ENCODE measurements around the gene CCDC180. TPM values are rescaled to one million over a fixed set of nuclear protein-coding genes. Genes with fewer than 3 reads are reported as not detected.

CCDC180 gene
- total and polyA plus RNA-seq, 2 experiments from 2014 or later = 3.9 to 7.1 TPM

DNA sequence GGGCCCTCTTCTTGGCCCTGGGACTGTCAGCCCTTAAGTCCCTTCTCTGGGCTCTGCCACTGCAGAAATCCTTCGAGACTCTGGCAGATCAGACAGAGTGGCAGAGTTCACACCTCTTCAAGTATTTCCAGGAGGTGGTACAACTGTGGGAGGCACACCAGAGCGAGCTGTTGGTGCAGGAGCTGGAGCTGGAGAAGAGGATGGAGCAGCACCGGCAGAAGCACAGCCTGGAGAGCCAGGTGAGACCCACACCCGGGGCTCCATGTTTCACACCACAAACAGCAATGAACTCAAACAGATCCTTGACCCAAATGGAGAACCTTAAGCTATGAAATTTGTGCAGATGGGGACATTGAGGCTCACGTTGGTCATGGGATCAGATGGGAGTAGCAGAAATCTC is 17.5 kb downstream of the CCDC180 start:
- Mint-ChIP-seq H3K4me3 (no peak overlapping the region), H3K36me3 (ENCODE audit: low read depth) (peaks cover 4% of the 10 kb centered on the region), H3K9me3 (no peaks in the 10 kb centered on the region), H3K27ac (no peak overlapping the region), H3K27me3 (ENCODE audit: insufficient read depth, low read depth, poor library complexity) (peaks cover 3% of the 10 kb centered on the region), H3K4me1 (no peaks in the 10 kb centered on the region)
- ATAC-seq (no peak), DNase-seq (ENCODE audit: low spot score) (no peak)
- Histone ChIP-seq H3K27me3 (ENCODE audit: insufficient read depth) (no peaks in the 10 kb centered on the region), H3K79me2 (replicated peaks; ENCODE audit: insufficient read depth) (no peaks in the 10 kb centered on the region), H3F3A (replicated peaks; ENCODE audit: low read depth) (no peaks in the 10 kb centered on the region), H2AFZ (no peak overlapping the region), H3K36me3 (ENCODE audit: insufficient read depth) (no peaks in the 10 kb centered on the region), H4K20me1 (replicated peaks; ENCODE audit: insufficient read depth) (no peaks in the 10 kb centered on the region; the same call in 1 of the 2 replicates), H3K27ac (ENCODE audit: low read depth) (no peak overlapping the region), H3K4me3 (no peak overlapping the region), H3K4me2 (no peak overlapping the region), H3K9me2 (ENCODE audit: insufficient read depth) (peaks cover 5% of the 10 kb centered on the region; the same call in 1 of the 2 replicates), H3K4me1 (ENCODE audit: insufficient read depth) (no peaks in the 10 kb centered on the region)
- TF ChIP-seq ZNF331 (CRISPR knock-in tag; IDR thresholded peaks at IDR 0.05; ENCODE audit: low read depth) (no peak), JUNB (IDR thresholded peaks at IDR 0.05; ENCODE audit: unreplicated experiment) (no peak), ZNF114 (CRISPR knock-in tag; IDR thresholded peaks at IDR 0.05) (no peak), CREB1 (CRISPR knock-in tag; IDR thresholded peaks at IDR 0.05; ENCODE audit: low read depth) (no peak), EZH2 (IDR thresholded peaks at IDR 0.05; ENCODE audit: low read depth, unreplicated experiment) (no peak), POLR2AphosphoS5 (IDR thresholded peaks at IDR 0.05; ENCODE audit: low read depth) (no peak), NANOG (IDR thresholded peaks at IDR 0.05; ENCODE audit: borderline replicate concordance) (no peak), STAT1 (IDR thresholded peaks at IDR 0.05; ENCODE audit: unreplicated experiment) (no peak), EZH2phosphoT487 (IDR thresholded peaks at IDR 0.05; ENCODE audit: unreplicated experiment) (no peak)
- TF ChIP-seq, protein P1, sequence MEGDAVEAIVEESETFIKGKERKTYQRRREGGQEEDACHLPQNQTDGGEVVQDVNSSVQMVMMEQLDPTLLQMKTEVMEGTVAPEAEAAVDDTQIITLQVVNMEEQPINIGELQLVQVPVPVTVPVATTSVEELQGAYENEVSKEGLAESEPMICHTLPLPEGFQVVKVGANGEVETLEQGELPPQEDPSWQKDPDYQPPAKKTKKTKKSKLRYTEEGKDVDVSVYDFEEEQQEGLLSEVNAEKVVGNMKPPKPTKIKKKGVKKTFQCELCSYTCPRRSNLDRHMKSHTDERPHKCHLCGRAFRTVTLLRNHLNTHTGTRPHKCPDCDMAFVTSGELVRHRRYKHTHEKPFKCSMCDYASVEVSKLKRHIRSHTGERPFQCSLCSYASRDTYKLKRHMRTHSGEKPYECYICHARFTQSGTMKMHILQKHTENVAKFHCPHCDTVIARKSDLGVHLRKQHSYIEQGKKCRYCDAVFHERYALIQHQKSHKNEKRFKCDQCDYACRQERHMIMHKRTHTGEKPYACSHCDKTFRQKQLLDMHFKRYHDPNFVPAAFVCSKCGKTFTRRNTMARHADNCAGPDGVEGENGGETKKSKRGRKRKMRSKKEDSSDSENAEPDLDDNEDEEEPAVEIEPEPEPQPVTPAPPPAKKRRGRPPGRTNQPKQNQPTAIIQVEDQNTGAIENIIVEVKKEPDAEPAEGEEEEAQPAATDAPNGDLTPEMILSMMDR (conservative IDR thresholded peaks at IDR 0.05; ENCODE audit: low read depth in 2 of 2) = no peak
- TF ChIP-seq, protein P2, sequence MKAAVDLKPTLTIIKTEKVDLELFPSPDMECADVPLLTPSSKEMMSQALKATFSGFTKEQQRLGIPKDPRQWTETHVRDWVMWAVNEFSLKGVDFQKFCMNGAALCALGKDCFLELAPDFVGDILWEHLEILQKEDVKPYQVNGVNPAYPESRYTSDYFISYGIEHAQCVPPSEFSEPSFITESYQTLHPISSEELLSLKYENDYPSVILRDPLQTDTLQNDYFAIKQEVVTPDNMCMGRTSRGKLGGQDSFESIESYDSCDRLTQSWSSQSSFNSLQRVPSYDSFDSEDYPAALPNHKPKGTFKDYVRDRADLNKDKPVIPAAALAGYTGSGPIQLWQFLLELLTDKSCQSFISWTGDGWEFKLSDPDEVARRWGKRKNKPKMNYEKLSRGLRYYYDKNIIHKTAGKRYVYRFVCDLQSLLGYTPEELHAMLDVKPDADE (IDR thresholded peaks at IDR 0.05) = no peak
- TF ChIP-seq, protein P3, sequence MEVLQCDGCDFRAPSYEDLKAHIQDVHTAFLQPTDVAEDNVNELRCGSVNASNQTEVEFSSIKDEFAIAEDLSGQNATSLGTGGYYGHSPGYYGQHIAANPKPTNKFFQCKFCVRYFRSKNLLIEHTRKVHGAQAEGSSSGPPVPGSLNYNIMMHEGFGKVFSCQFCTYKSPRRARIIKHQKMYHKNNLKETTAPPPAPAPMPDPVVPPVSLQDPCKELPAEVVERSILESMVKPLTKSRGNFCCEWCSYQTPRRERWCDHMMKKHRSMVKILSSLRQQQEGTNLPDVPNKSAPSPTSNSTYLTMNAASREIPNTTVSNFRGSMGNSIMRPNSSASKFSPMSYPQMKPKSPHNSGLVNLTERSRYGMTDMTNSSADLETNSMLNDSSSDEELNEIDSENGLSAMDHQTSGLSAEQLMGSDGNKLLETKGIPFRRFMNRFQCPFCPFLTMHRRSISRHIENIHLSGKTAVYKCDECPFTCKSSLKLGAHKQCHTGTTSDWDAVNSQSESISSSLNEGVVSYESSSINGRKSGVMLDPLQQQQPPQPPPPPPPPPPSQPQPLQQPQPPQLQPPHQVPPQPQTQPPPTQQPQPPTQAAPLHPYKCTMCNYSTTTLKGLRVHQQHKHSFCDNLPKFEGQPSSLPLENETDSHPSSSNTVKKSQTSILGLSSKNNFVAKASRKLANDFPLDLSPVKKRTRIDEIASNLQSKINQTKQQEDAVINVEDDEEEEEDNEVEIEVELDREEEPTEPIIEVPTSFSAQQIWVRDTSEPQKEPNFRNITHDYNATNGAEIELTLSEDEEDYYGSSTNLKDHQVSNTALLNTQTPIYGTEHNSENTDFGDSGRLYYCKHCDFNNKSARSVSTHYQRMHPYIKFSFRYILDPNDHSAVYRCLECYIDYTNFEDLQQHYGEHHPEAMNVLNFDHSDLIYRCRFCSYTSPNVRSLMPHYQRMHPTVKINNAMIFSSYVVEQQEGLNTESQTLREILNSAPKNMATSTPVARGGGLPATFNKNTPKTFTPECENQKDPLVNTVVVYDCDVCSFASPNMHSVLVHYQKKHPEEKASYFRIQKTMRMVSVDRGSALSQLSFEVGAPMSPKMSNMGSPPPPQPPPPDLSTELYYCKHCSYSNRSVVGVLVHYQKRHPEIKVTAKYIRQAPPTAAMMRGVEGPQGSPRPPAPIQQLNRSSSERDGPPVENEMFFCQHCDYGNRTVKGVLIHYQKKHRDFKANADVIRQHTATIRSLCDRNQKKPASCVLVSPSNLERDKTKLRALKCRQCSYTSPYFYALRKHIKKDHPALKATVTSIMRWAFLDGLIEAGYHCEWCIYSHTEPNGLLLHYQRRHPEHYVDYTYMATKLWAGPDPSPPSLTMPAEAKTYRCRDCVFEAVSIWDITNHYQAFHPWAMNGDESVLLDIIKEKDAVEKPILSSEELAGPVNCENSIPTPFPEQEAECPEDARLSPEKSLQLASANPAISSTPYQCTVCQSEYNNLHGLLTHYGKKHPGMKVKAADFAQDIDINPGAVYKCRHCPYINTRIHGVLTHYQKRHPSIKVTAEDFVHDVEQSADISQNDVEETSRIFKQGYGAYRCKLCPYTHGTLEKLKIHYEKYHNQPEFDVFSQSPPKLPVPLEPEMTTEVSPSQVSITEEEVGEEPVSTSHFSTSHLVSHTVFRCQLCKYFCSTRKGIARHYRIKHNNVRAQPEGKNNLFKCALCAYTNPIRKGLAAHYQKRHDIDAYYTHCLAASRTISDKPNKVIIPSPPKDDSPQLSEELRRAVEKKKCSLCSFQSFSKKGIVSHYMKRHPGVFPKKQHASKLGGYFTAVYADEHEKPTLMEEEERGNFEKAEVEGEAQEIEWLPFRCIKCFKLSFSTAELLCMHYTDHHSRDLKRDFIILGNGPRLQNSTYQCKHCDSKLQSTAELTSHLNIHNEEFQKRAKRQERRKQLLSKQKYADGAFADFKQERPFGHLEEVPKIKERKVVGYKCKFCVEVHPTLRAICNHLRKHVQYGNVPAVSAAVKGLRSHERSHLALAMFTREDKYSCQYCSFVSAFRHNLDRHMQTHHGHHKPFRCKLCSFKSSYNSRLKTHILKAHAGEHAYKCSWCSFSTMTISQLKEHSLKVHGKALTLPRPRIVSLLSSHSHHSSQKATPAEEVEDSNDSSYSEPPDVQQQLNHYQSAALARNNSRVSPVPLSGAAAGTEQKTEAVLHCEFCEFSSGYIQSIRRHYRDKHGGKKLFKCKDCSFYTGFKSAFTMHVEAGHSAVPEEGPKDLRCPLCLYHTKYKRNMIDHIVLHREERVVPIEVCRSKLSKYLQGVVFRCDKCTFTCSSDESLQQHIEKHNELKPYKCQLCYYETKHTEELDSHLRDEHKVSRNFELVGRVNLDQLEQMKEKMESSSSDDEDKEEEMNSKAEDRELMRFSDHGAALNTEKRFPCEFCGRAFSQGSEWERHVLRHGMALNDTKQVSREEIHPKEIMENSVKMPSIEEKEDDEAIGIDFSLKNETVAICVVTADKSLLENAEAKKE (CRISPR knock-in tag; IDR thresholded peaks at IDR 0.05) = no peak
- TF ChIP-seq, protein P4, sequence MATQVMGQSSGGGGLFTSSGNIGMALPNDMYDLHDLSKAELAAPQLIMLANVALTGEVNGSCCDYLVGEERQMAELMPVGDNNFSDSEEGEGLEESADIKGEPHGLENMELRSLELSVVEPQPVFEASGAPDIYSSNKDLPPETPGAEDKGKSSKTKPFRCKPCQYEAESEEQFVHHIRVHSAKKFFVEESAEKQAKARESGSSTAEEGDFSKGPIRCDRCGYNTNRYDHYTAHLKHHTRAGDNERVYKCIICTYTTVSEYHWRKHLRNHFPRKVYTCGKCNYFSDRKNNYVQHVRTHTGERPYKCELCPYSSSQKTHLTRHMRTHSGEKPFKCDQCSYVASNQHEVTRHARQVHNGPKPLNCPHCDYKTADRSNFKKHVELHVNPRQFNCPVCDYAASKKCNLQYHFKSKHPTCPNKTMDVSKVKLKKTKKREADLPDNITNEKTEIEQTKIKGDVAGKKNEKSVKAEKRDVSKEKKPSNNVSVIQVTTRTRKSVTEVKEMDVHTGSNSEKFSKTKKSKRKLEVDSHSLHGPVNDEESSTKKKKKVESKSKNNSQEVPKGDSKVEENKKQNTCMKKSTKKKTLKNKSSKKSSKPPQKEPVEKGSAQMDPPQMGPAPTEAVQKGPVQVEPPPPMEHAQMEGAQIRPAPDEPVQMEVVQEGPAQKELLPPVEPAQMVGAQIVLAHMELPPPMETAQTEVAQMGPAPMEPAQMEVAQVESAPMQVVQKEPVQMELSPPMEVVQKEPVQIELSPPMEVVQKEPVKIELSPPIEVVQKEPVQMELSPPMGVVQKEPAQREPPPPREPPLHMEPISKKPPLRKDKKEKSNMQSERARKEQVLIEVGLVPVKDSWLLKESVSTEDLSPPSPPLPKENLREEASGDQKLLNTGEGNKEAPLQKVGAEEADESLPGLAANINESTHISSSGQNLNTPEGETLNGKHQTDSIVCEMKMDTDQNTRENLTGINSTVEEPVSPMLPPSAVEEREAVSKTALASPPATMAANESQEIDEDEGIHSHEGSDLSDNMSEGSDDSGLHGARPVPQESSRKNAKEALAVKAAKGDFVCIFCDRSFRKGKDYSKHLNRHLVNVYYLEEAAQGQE (IDR thresholded peaks at IDR 0.05; ENCODE audit: unreplicated experiment) = no peak

Data from GM23338 (cell line).